GM23338 (cell line): Measurements from ENCODE around the gene PXDN.

Source experiments
- CREB1 ChIP-seq: fragments of 250-450 bp; sonication (Bioruptor Pico); IDR thresholded peaks from 2 replicates; pipeline ENCODE4 v1.5.0; 2020; ENCODE audit warnings: low read depth, mild to moderate bottlenecking, moderate library complexity
- CTCF ChIP-seq, 2 experiments: fragments of 200-600 bp in 1 of 2; sonication (generic) in 1 of 2; conservative IDR thresholded peaks; 2 replicates each; pipeline versions ENCODE4 v1.5.1 to v1.6.1; 2016 to 2017; ENCODE audit warnings: antibody characterized with exemption in 2 of 2, low read depth in 2 of 2, mild to moderate bottlenecking in 2 of 2, moderate library complexity in 1 of 2
- ETS1 ChIP-seq: IDR thresholded peaks from 2 replicates; pipeline ENCODE4 v1.6.1; 2016; ENCODE audit warnings: antibody characterized with exemption
- EZH2 ChIP-seq: fragments of 200-600 bp; sonication (generic); IDR thresholded peaks from one replicate; pipeline ENCODE4 v1.8.0; 2017; ENCODE audit warnings: antibody characterized with exemption, mild to moderate bottlenecking, low read depth; ENCODE audit not compliant: unreplicated experiment
- EZH2phosphoT487 ChIP-seq: fragments of 200-600 bp; sonication (generic); IDR thresholded peaks from one replicate; pipeline ENCODE4 v1.8.1; 2018; ENCODE audit warnings: antibody characterized with exemption; ENCODE audit not compliant: unreplicated experiment
- POLR2AphosphoS5 ChIP-seq: IDR thresholded peaks from 2 replicates; pipeline ENCODE4 v1.6.1; 2016; ENCODE audit warnings: antibody characterized with exemption, low read depth
- REST ChIP-seq: IDR thresholded peaks from one replicate; pipeline ENCODE4 v1.6.1; 2018; ENCODE audit warnings: antibody characterized with exemption; ENCODE audit not compliant: unreplicated experiment

GRCh38 chr2:1709335-1709605 is 35.0 kb downstream of the PXDN start:
- TF ChIP-seq CTCF (conservative IDR thresholded peaks at IDR 0.05; ENCODE audit: low read depth in 2 of 2): no peak
- TF ChIP-seq EZH2phosphoT487: no peak
- no peak for TF ChIP-seq ETS1
- TF ChIP-seq POLR2AphosphoS5: no peak
- TF ChIP-seq EZH2: no peak
- no peak for TF ChIP-seq REST
- no peak for TF ChIP-seq CREB1 (CRISPR knock-in tag)
